B cell (primary cell): ENCODE results near the gene PPP2R5C. TPM values are rescaled to one million over a fixed set of nuclear protein-coding genes. Genes with fewer than 3 reads are reported as not detected.

Experiments
- ATAC-seq: fragments of 200-7000 bp; cut with Tn5 transposase; one replicate; pipeline ENCODE4 v1.10.0; 2021; ENCODE audit warnings: low read depth, mild to moderate bottlenecking, moderate number of reproducible peaks, moderate library complexity
- CTCF ChIA-PET: fragments of 350-600 bp; sonication (Branson Sonifier 250); formaldehyde crosslinking; loops from one replicate; lab custom pipeline; 2021; ENCODE audit warnings: antibody characterized with exemption, inconsistent platforms; lab: Charles Lee
- POLR2A ChIA-PET: fragments of 350-600 bp; sonication (Branson Sonifier 250); formaldehyde crosslinking; loops from one replicate; lab custom pipeline; 2021; ENCODE audit warnings: antibody characterized with exemption; lab: Charles Lee
- DNase-seq: peaks from one replicate; pipeline ENCODE4 v3.0.0; 2013
- H2AFZ ChIP-seq: 2 replicates; pipeline ENCODE4 v1.6.1; 2012; ENCODE audit warnings: mild to moderate bottlenecking, low read depth, low read length; ENCODE audit not compliant: insufficient read depth, poor library complexity, severe bottlenecking
- H3K27ac ChIP-seq, 2 donors: 1 replicate in 1 of 2; 2 replicates in 1 of 2; pipeline ENCODE4 v1.5.1; 2012 to 2013; ENCODE audit warnings: low read length in 2 of 2, mild to moderate bottlenecking in 2 of 2, moderate library complexity in 1 of 2
- H3K27me3 ChIP-seq, 4 experiments: fragments of 200-600 bp in 1 of 4; sonication (generic) in 1 of 4; replicated peaks in 1 of 4; 1 replicate in 2 of 4; 2 replicates in 2 of 4; pipeline versions ENCODE4 v1.6.1 to v1.7.0; 2013 to 2016; ENCODE audit warnings: low read length in 3 of 4, mild to moderate bottlenecking in 2 of 4, mixed read lengths in 1 of 4, moderate library complexity in 1 of 4; ENCODE audit not compliant: insufficient read depth in 4 of 4, control insufficient read depth in 3 of 4; ENCODE audit errors: control extremely low read depth in 1 of 4
- H3K36me3 ChIP-seq, 2 experiments: replicated peaks in 1 of 2; 1 replicate in 1 of 2; 2 replicates in 1 of 2; pipeline versions ENCODE4 v1.6.1 to v1.7.1; 2013; ENCODE audit warnings: low read length in 1 of 2; ENCODE audit not compliant: insufficient read depth in 2 of 2, control insufficient read depth in 1 of 2; ENCODE audit errors: control extremely low read depth in 1 of 2, extremely low read depth in 1 of 2
- H3K4me1 ChIP-seq, 2 donors: fragments of 200-600 bp in 1 of 2; sonication (generic) in 1 of 2; 1 replicate in 1 of 2; 2 replicates in 1 of 2; pipeline versions ENCODE4 v1.5.1 to v1.6.1; 2013 to 2017; ENCODE audit warnings: low read length in 2 of 2; ENCODE audit not compliant: control insufficient read depth in 2 of 2, insufficient read depth in 2 of 2
- H3K4me2 ChIP-seq: replicated peaks from 2 replicates; pipeline ENCODE3; 2012; ENCODE audit warnings: mild to moderate bottlenecking, low read depth, low read length; ENCODE audit not compliant: poor library complexity, severe bottlenecking
- H3K4me3 ChIP-seq, 5 experiments: fragments of 200-600 bp in 1 of 5; sonication (generic) in 1 of 5; 1 replicate in 3 of 5; 2 replicates in 2 of 5; pipeline versions ENCODE4 v1.5.1 to v1.7.0; 2011 to 2016; ENCODE audit warnings: low read length in 4 of 5, mild to moderate bottlenecking in 4 of 5, low read depth in 2 of 5, control low read depth in 1 of 5, moderate library complexity in 1 of 5; ENCODE audit not compliant: insufficient read depth in 1 of 5; ENCODE audit errors: control extremely low read depth in 1 of 5, extremely low read depth in 1 of 5
- H3K79me2 ChIP-seq: fragments of 200-600 bp; sonication (generic); one replicate; pipeline ENCODE4 v1.6.0; 2016; ENCODE audit warnings: low read length; ENCODE audit not compliant: control insufficient read depth, insufficient read depth
- H3K9ac ChIP-seq: fragments of 200-600 bp; sonication (generic); 2 replicates; pipeline ENCODE4 v1.6.1; 2017; ENCODE audit warnings: mild to moderate bottlenecking, low read length, moderate library complexity
- H3K9me3 ChIP-seq, 3 donors: one replicate each; pipeline versions ENCODE4 v1.6.1 to v1.7.1; 2013; ENCODE audit warnings: low read length in 2 of 3; ENCODE audit not compliant: control insufficient read depth in 2 of 3, insufficient read depth in 1 of 3; ENCODE audit errors: control extremely low read depth in 1 of 3
- H4K20me1 ChIP-seq: 2 replicates; pipeline ENCODE4 v1.6.0; 2012; ENCODE audit warnings: mild to moderate bottlenecking, low read length; ENCODE audit not compliant: insufficient read depth, control insufficient read depth, poor library complexity, severe bottlenecking
- H3K27ac Mint-ChIP-seq: one replicate; pipeline ENCODE4 v1.8.0; 2021; ENCODE audit warnings: mixed read lengths
- H3K27me3 Mint-ChIP-seq: one replicate; pipeline ENCODE4 v1.8.0; 2021; ENCODE audit warnings: mixed read lengths
- H3K4me1 Mint-ChIP-seq: one replicate; pipeline ENCODE4 v1.8.0; 2021; ENCODE audit warnings: mixed read lengths
- H3K4me3 Mint-ChIP-seq: one replicate; pipeline ENCODE4 v1.8.0; 2021; ENCODE audit warnings: mixed read lengths
- H3K9me3 Mint-ChIP-seq: one replicate; pipeline ENCODE4 v1.8.0; 2022; ENCODE audit warnings: mixed read lengths; ENCODE audit not compliant: insufficient read depth
- CTCF ChIP-seq: fragments of 200-600 bp; IDR thresholded peaks from one replicate; pipeline ENCODE4 v1.8.0; 2022; ENCODE audit warnings: antibody characterized with exemption, mild to moderate bottlenecking
- EZH2 ChIP-seq: IDR thresholded peaks from 2 replicates; pipeline ENCODE4 v1.6.1; 2012; ENCODE audit warnings: borderline replicate concordance, low read depth, mild to moderate bottlenecking, moderate library complexity, low read length; ENCODE audit not compliant: insufficient read depth, poor library complexity, severe bottlenecking
- WGBS: methylation state at CpG from one replicate; pipeline ENCODE4 v1.1.5; 2013; ENCODE audit warnings: missing lambda C conversion rate; ENCODE audit not compliant: insufficient coverage; 5-methylcytosine and 5-hydroxymethylcytosine counted together
- intact Hi-C: fragments of 100-400 bp; cut with micrococcal nuclease; formaldehyde crosslinking; loops from one replicate; pipeline ENCODE4 v1.10.0; 2022
- polyA plus RNA-seq: library from polyadenylated mRNA; depleted of rRNA; stranded (reverse); fragments of >200 nt; gene quantifications from 2 replicates; pipeline ENCODE4 v1.2.3, GENCODE V29; 2012
- total RNA-seq, 2 donors: library from RNA; stranded (reverse); fragments of 120-200 nt in 1 of 2; gene quantifications; 1 replicate in 1 of 2; 2 replicates in 1 of 2; pipeline versions ENCODE4 v1.2.3 to v1.2.4, GENCODE V29; 2013 to 2022

The PPP2R5C gene
- total and polyA plus RNA-seq, 2 donors (not counting 1 experiment from before 2014, with no cell fraction given) = 91.7 to 330 TPM

- Mint-ChIP-seq H3K4me3 (no peak overlapping the region), H3K9me3 (no peaks in the 10 kb centered on the region), H3K4me1 (peaks cover 8% of the 10 kb centered on the region), H3K27ac (no peak overlapping the region), H3K27me3 (no peaks in the 10 kb centered on the region)
- Histone ChIP-seq H3K9me3 (no peaks in the 10 kb centered on the region), H3K4me3 (no peak overlapping the region), H3K4me2 (no peak overlapping the region), H3K9ac (no peak overlapping the region), H3K79me2 (peaks cover 6% of the 10 kb centered on the region), H3K36me3 (no peaks in the 10 kb centered on the region), H4K20me1 (no peaks in the 10 kb centered on the region), H3K27me3 (no peaks in the 10 kb centered on the region), H3K27ac (no peak overlapping the region), H2AFZ (no peak overlapping the region), H3K4me1 (peaks cover 0 to 4% of the 10 kb centered on the region in 2 donors)
- WGBS = 98% methylated on average over 12 of the region's 13 CpGs
- ATAC-seq (no peak), DNase-seq (no peak)
- CTCF ChIA-PET = interaction anchor here (0.7 to 1.3 kb wide), 2 partner anchors 9 to 139 kb away, joined by 4 to 8 read pairs; no protein-coding TSS in a partner anchor
- intact Hi-C loops = no loop called here
- POLR2A ChIA-PET = interaction anchor here (0.8 kb wide), 1 partner anchor 9 kb away, joined by 4 read pairs; no protein-coding TSS in a partner anchor
- no peak for TF ChIP-seq EZH2
Observed at GRCh38 chr14:101957406-101958234, 196.1 kb downstream of the PPP2R5C start.

- DNase-seq (no peak), ATAC-seq (no peak)
- no peak overlapping the region for H3K27ac ChIP-seq
- H3K27me3 ChIP-seq = no peaks in the 10 kb centered on the region
- 100% methylated on average over 4 of the region's 11 CpGs for WGBS
- H3K27me3 Mint-ChIP-seq = no peaks in the 10 kb centered on the region
- TF ChIP-seq CTCF (no peak), EZH2 (no peak)
- H3K4me1 Mint-ChIP-seq = peaks cover 8% of the 10 kb centered on the region
- CTCF ChIA-PET = interaction anchor here (0.7 to 1.4 kb wide), 6 partner anchors 10 to 480 kb away, joined by 3 to 8 read pairs (median 4); no protein-coding TSS in a partner anchor
- no peak overlapping the region for H3K4me2 ChIP-seq
- peaks cover 0 to 4% of the 10 kb centered on the region in 2 donors for H3K4me1 ChIP-seq
- no peak overlapping the region for H3K9ac ChIP-seq
- no peaks in the 10 kb centered on the region for H3K9me3 ChIP-seq
- H4K20me1 ChIP-seq = no peaks in the 10 kb centered on the region
- H3K4me3 Mint-ChIP-seq = no peak overlapping the region
- H3K9me3 Mint-ChIP-seq = no peaks in the 10 kb centered on the region
- H3K27ac Mint-ChIP-seq = no peak overlapping the region
- H3K4me3 ChIP-seq = no peak overlapping the region
- no peaks in the 10 kb centered on the region for H3K36me3 ChIP-seq
- intact Hi-C loops = no loop called here
- no peak overlapping the region for H2AFZ ChIP-seq
- peaks cover 6% of the 10 kb centered on the region for H3K79me2 ChIP-seq
- POLR2A ChIA-PET = no interaction called here
Observed at GRCh38 chr14:101958418-101959180, 197.1 kb downstream of the PPP2R5C start.
